HG03175 (cell line): ENCODE data around the gene NDUFAF7.
"Not testable (repeated sequence)": the region's sequence is repeated elsewhere in the genome, so short reads cannot be mapped to it uniquely, and the experiment has no call there.

Experiments used
- ATAC-seq: cut with Tn5 transposase; IDR thresholded peaks from one replicate; pipeline ENCODE4 v1.9.1; 2021; ENCODE audit warnings: mild to moderate bottlenecking, moderate library complexity; ENCODE audit not compliant: unreplicated experiment

Gene NDUFAF7

GRCh38 chr2:37211939-37212338 lies 19.5 kb upstream of the NDUFAF7 start:
- ATAC-seq = no peak

GRCh38 chr2:37215250-37215649 lies 16.2 kb upstream of the NDUFAF7 start:
- ATAC-seq = no peak

GRCh38 chr2:37219046-37219445 lies 12.4 kb upstream of the NDUFAF7 start:
- ATAC-seq = no peak

- ATAC-seq = no peak
Measured at GRCh38 chr2:37223131-37223530, 8.3 kb upstream of the NDUFAF7 start.

GRCh38 chr2:37224063-37224462 lies 7.4 kb upstream of the NDUFAF7 start:
- ATAC-seq = no peak

GRCh38 chr2:37225129-37225528 lies 6.3 kb upstream of the NDUFAF7 start:
- ATAC-seq = not testable (repeated sequence)

- ATAC-seq = no peak
Measured at GRCh38 chr2:37226863-37227262, 4.6 kb upstream of the NDUFAF7 start.

- no peak for ATAC-seq
Measured at GRCh38 chr2:37228788-37229187, 2.7 kb upstream of the NDUFAF7 start.

- ATAC-seq = no peak
Measured at GRCh38 chr2:37230581-37230980, 877 bp upstream of the NDUFAF7 start.

- peak; percentile 11 for ATAC-seq
Measured at GRCh38 chr2:37232131-37232933, 874 bp downstream of the NDUFAF7 start.

- no peak for ATAC-seq
Measured at GRCh38 chr2:37243435-37243834, 12.0 kb downstream of the NDUFAF7 start.

- ATAC-seq = no peak
Measured at GRCh38 chr2:37244017-37244416, 12.6 kb downstream of the NDUFAF7 start.

GRCh38 chr2:37244755-37245154 lies 13.3 kb downstream of the NDUFAF7 start:
- no peak for ATAC-seq

- no peak for ATAC-seq
Measured at GRCh38 chr2:37246205-37246604, 14.7 kb downstream of the NDUFAF7 start.

GRCh38 chr2:37250869-37251740 lies 19.6 kb downstream of the NDUFAF7 start:
- no peak for ATAC-seq

GRCh38 chr2:37262522-37262921 lies 31.1 kb downstream of the NDUFAF7 start:
- no peak for ATAC-seq

- ATAC-seq = no peak
Measured at GRCh38 chr2:37263839-37264238, 32.4 kb downstream of the NDUFAF7 start.

- no peak for ATAC-seq
Measured at GRCh38 chr2:37267685-37268084, 36.2 kb downstream of the NDUFAF7 start.

- ATAC-seq = no peak
Measured at GRCh38 chr2:37268111-37268510, 36.7 kb downstream of the NDUFAF7 start.

- ATAC-seq = no peak
Measured at GRCh38 chr2:37271376-37272067, 40.1 kb downstream of the NDUFAF7 start.

- ATAC-seq = no peak
Measured at GRCh38 chr2:37274359-37274965, 43.0 kb downstream of the NDUFAF7 start.
